Astrocyte of the cerebellum (primary cell): ENCODE data around the gene AGBL1.

Source experiments
- DNase-seq: peaks from one replicate; pipeline ENCODE4 v3.0.0-alpha.2; 2011; ENCODE audit warnings: low read depth
- H3K4me3 ChIP-seq: 2 replicates; pipeline ENCODE4 v1.5.1; 2011; ENCODE audit warnings: mild to moderate bottlenecking, low read depth, low read length, moderate library complexity
- CTCF ChIP-seq: IDR thresholded peaks from 2 replicates; pipeline ENCODE4 v1.5.1; 2012; ENCODE audit warnings: low read length, low read depth, moderate library complexity, mild to moderate bottlenecking; ENCODE audit errors: missing control alignments
- in situ Hi-C: cut with HindIII; loops from 2 replicates; pipeline ENCODE4 v1.10.0; 2017; ENCODE audit warnings: low sequenced_read_pairs

AGBL1 gene

GRCh38 chr15:86062646-86063243, 16.9 kb upstream of the AGBL1 start:
- in situ Hi-C loops: no loop called here
- no peak for TF ChIP-seq CTCF
- DNase-seq: no peak
- no peak overlapping the region for H3K4me3 ChIP-seq

DNA sequence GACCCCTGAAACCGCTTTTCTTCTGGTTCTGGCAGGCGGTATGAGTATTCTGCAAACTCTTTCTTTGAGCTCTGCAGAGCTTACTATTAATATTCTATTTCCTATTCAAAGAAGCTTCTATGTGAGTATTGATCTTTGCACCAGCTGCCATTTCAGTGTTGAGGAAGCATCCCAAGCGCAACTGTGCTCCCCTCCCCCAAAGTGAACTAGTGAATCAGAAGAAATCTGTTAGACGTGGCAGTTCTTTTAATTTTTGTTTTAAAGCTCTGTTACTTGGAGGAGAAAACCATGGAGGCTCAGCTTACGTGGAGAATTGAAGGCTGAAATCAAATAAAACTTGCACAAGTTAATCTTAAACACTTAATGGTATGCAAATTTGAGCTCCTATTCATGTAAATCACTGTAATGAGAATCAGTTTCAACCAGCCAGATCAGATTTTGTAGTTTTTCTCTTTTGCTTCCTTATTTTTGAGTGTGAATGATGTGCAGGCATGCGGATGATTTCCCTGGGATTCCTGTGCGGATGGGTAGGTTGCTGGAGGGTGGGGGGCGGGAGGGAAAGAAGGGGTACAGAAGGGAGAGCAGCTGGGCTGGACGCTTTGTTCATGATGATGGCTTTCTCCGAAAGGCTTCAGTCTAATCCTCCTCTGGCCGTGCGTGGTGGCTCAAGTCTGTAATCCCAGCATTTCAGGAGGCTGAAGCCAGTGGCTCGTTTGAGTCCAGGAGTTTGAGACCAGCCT, 16.1 kb upstream of the AGBL1 start:
- DNase-seq: no peak
- no peak for TF ChIP-seq CTCF

DNA sequence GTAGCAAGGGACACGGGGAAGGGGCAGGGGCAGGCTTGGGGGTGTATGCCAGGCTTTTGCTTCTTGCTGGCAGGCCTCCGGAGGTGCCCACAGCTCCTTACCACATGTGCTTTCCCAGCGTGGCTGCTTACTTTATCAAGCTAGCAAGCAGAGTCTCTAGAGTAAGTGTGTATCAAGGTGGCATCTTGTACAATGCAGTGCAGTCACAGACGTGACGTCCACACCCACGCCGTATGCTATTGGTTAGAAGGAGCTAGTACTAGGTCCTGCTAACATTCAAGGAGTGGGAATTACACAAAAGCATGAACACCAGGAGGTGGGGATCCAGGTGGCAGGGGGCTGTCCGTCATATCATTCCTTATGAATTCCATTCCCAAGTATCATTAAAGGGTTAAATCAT, 15.3 kb upstream of the AGBL1 start:
- DNase-seq: no peak
- no peak for TF ChIP-seq CTCF
- in situ Hi-C loops: no loop called here

More for the DNA sequence above, 16.1 kb upstream of the AGBL1 start:
- in situ Hi-C loops: no loop called here
- H3K4me3 ChIP-seq: no peak overlapping the region

GRCh38 chr15:86066174-86066834, 13.4 kb upstream of the AGBL1 start:
- in situ Hi-C loops: no loop called here
- no peak overlapping the region for H3K4me3 ChIP-seq
- TF ChIP-seq CTCF: no peak
- DNase-seq: no peak

More for the DNA sequence above, 15.3 kb upstream of the AGBL1 start:
- H3K4me3 ChIP-seq: no peak overlapping the region

- in situ Hi-C loops: no loop called here
- no peak overlapping the region for H3K4me3 ChIP-seq
- no peak for DNase-seq
- no peak for TF ChIP-seq CTCF
Observed at GRCh38 chr15:86073281-86073680, 6.4 kb upstream of the AGBL1 start.

- DNase-seq: no peak
- TF ChIP-seq CTCF: no peak
- H3K4me3 ChIP-seq: no peak overlapping the region
- in situ Hi-C loops: no loop called here
Observed at GRCh38 chr15:86076468-86076867, 3.2 kb upstream of the AGBL1 start.
